ENCODE results near the gene C2orf49.
A peak's percentile ranks its signal among the peaks of the same experiment; 100 is the strongest.

Gene C2orf49

DNA sequence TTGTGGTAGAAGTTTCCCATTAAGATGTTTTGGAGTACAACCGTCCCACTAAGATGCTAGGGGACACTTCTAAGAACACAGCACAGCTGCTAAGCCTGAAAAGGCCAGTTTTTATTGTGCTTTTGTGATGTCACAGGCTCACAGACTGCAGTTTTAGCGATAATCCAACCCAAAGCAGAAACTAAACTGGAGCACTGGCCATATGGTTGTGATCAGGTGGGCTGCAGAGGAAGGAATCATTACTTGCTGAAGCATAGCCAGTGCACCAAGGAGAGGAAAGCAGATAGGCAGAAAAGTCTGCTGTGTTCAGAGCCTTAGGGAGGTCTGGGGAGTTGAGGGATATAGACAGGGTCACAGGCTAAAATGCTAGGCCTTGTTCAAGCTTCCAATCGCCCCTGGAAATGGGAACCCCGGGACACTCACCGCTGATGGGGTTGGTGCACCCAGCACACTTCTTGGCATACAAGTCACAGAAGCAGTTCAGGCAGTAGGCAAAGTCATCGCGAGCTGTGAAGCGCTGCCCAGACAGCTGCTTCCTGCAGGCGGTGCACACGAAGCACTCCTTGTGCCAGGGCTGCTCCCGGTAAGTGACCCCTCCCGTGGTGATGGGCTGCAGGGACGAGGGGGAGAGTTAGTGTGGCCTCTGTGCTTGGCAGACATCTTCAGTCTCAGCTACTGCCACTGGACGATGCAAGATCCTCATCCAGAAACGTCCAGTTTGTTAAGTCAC lies 25.7 kb downstream of the C2orf49 start:
- DNase-seq = no peak

DNA sequence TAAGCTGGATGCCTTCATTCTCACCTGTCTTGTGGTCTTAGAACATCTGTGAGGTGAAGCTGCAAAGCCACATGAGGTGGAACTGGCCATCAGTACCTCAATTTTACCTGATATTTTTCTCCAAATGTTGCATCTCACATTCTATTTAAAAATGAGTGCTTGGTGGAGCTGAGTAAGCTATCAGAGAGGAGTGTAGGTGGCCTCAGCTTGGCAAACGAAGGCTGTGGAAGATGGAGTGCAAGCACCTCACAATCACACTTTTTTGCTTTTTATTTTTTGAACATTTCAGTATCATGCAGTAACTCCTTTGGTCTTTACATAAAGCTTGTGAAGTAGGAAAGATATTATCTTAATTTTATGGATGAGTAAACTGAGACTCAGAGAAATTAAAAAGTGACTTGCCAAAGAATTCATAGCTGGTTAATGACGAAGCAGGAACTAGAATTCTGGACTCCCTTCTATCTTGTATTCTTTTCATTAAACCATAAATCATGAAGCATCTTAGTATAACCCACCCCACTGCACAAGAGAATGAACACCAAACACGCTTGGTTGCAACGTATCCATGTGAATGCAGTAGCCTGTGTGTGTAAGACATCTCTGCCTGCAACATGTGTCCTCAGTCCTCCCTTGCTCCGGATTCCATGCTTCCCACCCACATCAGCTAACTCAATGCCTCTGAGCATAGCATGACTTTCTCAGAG lies 27.2 kb downstream of the C2orf49 start:
- no peak for DNase-seq

DNA sequence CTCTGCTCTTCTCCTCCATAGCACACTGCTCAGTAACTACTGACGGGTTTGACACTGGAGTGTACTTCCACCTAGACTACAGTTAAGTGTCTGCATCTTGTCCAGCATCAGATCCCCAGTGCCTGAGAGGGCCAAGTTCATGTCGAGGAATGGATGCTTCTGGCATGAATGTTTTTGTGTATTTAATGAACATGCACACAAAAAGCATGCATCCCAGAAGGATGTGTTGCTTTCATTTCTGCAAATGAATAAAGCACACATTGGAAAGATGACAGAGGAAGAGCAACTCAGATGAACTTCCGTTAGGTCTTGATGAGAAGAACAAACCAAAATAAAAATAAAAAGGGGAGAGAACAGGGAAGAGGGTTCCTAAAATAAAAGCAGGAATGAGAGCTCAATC lies 27.9 kb downstream of the C2orf49 start:
- DNase-seq = no peak

DNA sequence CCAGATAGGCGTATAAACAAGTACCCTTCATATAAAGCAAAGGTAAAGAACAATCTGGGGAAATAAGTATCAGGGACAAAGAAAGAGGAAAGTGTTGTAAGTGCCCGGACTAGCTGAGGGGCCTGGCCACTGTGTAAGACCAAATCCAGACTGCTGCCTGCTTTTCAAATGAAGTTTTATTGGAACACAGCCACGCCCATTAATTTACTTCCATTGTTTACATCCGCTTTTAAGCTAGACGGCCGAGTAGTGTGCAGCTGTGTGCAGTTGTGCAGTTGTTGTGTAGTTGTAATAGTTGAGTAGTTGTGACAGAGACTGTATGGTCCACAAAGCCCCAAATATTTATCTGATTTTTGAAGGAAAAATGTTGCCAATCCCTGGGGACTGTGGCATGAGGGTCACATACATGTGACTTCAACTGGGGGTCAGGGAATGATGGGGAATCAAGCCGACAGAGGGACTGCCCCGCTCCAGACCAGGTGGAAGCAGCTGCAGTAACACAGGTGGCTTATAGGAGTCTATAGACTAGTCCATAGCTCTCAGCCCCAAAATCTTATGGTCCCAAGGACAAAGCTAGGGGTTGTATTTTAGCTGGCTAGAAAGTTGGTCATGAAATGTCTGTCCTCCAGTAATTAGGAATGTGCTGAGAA lies 31.5 kb downstream of the C2orf49 start:
- no peak for DNase-seq

DNA sequence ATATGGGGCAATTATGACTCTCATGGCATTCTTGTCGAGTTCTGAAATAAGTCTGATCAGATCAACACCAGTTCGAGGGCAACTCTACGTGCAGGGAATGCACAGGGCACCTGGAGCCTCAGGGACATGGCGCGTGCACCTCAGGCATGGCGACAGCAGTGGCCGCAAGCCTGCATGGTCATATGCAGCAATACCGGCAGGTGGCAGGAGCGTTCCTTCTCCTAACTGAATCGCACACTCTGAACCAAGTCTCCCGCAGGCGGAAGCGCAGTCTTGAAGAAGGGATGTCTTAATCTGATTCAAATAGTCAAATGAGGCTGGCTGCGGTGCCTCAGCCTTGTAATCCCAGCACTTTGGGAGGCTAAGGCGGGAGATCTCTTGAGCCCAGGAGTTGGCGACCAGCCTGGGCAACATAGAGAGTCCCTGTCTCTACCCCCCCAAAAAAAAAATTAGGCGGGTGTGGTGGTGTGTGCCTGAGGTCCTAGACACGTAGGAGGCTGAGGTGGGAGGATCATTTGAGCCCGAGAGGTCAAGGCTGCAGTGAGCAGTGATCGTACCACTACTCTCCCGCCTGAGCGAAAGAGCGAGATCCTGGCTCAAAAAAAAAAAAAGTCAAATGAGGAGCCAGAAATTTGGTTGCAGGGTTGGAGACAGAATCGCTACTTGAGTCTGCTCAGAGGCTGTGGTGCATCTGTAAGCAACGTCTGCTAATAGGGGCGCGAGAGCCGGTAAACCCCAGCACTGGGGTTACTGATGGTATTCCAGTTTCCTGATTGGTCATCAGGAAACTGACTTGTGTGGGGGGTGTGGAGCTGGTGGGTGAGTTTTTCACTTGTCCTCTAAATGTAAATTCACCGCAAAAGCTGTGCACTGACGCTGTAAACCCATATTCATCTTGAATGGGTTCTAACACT lies 32.7 kb downstream of the C2orf49 start:
- DNase-seq = peak; percentile 53 to 91 (median 75)

DNA sequence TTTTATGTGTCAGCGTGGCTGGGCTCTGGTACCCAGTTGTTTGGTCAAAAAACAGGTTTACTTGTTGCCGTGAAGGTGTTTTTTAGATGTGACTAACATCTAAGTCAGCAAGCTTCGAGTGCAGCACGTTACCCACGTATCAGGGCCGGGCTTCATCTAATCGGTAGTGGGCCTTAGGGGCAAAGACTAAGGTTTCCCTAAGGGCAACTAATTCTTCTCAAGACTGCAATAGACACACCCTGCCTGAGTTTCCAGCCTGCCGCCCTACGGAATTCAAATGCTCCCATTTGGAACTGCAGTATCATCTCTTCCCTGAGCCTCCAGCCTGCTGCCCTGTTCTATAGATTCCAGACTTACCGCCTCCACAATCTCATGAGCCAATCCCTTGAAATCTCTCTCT lies 33.8 kb downstream of the C2orf49 start:
- no peak for DNase-seq

DNA sequence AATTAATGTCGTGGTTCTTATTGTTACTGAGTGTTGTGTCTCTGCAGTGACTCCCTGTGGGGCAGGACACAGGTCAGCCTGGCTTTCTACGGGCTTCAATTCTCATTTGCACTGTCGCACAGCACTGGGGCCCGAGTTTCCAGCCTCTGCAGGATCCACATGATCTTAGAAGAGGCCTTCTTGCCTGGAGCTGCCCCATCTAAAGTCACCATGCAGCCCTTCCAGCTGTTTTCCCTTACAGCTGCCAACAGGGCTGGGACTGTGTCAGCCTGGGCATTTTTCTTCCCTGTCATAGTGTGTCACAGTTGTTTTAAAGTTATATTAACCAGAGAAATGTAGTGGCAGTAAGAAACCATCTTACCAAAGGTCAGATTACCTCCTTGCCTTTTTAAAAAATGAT lies 34.5 kb downstream of the C2orf49 start:
- no peak for DNase-seq

DNA sequence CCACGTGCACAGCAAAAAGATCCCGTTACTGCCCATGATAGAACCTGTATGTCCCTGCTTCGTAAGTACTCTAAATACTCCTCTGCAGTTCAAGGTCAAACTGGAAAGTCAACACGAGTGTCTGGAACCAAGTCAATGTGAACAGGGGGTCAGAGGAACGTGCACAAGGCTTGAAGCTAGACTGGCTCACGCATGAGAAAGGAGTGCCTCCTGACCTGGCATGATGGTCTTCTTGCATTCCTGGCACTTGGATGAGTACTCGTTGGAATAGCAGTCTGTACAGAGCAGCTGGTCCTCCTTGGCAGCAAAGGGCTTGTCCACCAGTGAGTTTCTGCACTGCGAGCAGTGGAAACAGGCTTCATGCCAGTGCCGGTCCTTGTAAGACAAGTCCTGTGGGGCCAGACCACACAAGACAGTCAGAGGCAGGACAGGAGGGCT lies 36.0 kb downstream of the C2orf49 start:
- DNase-seq = no peak

DNA sequence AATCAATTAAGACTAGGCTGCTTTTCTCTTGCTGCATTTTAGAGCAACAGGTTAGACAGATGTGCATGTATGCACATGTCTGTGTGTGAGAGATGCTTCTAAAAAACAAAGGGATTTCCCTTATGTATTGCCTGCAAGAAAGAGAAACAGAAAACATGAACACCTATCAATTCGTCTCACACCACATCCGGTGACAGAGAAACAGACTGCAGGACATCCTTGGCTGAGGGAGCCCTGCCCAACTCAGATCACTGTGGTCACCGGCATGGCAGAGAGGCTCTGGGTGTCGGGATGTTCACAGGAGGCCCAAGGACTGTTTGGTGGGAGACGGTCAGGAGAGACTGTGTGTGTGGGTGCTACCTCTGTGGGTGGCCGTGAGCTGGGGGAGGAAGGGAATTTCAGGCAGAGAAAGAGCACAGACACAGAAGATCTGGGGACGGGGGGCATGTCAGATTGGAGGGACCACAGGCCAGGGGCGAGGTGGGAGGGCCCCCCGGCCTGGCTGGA lies 36.6 kb downstream of the C2orf49 start:
- DNase-seq = peak in 2 of 5 experiments; percentile 15 to 90

DNA sequence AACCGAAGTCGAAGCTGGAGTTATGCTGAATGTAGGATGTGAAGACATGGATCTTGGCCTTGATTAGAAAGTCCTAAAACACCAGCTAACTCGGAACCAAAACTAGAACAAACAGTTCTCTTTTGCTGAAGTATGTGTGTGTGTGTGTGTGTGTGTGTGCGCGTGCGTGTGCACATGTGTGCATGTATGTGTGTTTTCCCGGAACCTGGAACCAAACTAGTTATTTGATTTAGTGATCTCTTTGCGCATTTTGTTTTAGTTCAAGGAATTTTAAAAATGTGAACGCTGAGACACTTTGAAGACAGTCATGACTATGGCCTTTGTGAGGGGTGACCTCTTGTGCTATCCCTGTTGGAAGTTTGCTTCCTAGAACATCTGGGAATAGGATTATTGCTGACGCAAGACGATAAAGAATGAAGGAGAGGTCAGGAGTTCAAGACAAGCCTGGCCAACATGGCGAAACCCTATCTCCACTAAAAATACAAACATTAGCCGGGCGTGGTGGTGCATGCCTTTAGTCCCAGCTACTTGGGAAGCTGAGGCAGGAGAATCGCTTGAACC lies 37.7 kb downstream of the C2orf49 start:
- DNase-seq = no peak

DNA sequence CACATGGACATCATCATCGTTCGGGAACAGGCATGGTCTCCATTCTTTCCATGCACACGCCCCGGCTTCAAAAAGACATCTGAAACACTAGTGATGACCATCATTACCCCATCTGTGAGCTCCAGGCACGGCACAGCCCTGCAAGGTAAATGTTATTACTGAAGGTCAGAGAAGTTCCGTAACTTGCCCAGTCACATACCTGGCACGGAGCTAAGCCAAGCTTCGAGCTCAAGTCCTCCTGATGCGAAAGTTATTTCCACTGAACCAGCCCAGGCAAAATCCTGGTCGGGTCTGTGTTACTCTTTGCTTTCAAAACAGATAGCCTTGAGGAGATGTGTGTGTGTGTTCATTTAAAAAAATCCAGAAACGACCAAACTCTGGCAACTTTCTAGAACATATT lies 38.7 kb downstream of the C2orf49 start:
- no peak for DNase-seq

DNA sequence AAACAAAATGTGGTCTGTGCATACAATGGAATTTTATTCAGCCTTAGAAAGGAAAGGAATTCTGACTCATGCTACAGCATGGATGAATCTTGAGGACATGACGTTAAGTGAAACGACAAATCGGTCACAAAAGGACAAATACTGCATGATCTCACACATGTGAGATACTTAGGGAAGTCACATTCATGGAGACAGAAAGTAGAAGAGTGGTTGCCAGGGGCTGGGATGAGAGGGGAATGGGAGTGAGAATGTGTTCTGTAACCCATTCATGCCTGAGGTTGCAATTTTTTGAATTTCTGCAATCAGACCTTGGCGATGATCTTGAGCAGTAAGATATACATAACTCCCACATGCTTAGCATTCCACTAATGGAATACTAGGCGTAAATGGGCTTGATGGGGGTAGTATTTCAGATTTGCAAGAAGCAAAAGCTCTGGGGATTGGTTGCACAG lies 39.5 kb downstream of the C2orf49 start:
- DNase-seq = no peak

DNA sequence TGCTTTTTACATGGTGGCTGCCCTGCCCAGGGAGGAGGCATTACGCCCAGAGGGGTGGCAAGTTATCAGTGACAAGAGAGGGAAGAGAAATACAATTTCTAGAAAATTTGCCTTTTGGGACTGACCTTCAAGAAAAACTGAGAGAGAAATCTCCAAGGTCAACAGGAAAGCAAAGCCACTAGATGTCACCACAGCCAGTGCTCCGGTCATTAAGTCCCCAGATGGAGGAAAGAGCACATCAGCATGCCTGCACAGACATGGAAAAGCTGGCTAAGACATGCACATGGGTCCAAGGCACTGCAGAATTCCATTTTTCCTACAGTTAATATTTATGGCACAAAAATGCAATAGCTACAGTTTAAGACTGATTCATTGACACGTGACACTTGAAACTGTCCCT lies 40.5 kb downstream of the C2orf49 start:
- no peak for DNase-seq

DNA sequence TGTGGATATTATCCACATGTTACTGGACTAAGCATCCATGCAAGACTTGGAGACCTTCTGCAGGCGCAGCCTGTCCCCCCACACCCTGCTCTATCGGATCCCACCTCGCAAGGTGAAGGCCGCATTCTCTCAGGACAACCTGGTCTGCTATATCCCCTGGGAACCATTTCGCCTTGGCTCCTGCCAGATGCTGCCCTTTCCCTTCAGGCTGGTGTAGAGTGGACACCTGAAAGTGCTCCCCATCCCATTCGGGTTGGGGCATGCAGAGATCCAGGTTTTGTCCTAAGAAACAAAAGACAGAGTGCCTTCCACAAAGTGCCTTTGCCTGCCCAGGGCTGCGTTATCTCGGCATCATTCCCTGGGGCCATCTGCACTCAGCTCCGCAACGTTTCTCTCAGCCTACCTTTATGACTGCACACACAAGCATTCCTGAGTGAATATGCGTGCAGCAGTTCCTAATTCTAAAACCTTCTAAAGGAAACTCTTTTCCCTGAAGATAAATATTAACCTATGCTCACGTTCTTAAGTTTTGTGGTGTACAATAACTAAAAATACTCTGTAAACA lies 41.0 kb downstream of the C2orf49 start:
- DNase-seq = no peak

DNA sequence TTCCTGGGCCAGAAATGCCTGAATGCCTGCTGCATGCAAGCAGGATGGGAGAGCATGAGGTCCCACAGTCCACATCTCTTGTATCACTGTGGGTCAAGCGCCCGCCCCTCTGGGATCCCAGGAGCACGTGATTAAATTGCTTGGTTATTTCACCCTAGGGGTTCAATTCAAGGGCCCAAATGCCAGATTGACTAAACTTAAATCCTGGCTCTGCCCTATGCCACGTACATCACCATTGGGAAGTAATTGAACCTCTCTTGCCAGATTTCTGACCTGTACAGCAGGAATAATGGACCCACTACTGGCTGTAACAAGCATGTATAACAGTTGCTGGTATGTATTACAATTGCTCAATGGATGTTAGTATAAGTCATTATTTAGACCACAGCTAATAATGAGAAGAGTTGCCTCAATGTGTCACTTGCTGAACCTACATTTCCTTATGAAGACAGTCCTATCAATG lies 41.6 kb downstream of the C2orf49 start:
- DNase-seq = no peak

DNA sequence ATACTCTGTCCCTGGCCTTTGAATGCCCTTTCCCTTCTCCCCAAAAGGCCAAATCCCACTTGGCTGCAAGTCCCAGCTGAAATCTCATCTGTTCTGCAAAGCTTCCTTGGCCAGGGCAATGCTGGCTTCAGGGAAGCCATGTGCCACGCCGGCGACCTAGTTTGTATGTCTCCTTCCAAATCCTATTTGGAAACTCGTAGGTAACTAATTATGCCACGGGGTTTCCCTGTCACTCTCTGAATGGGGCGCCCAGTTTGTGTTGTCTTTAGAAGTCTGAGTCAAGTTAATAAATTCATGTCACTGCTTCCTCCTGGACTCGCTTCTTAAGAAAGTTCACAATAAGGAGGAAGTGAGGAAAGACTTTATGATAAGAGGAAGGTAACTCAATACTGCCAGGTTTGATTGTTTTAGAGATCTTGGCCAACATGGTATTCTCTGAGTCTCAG lies 42.4 kb downstream of the C2orf49 start:
- DNase-seq = no peak

DNA sequence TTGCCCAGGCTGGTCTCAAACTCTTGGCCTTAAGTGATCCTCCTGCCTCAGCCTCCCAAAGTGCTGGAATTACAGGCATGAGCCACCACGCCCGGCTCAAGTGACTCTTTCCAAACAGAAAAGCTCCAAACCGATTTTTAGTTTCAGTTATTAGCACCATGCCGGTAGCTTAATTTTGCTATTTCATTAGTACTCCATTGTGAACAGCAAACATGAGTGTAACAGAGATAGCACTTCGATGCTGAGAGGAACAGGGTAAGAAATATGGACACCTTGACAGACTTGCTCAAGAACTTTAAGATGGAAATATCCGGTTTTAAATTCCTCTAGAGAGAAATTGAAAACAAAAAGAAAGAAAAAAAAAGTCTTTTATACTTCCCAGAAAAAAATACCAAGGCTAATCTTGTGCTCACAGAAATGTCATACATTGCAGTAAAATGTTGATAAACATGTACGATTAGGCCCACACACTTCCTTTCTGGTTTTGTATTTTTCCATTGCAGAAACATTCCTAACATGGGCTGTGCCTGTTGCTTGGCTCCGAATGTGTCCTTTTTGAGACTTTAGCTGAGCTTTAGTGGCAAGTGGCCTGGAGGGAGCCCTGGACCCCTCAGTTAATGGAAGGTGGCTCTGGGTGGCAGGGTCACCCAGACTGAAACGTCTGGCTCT lies 43.2 kb downstream of the C2orf49 start:
- no peak for DNase-seq

DNA sequence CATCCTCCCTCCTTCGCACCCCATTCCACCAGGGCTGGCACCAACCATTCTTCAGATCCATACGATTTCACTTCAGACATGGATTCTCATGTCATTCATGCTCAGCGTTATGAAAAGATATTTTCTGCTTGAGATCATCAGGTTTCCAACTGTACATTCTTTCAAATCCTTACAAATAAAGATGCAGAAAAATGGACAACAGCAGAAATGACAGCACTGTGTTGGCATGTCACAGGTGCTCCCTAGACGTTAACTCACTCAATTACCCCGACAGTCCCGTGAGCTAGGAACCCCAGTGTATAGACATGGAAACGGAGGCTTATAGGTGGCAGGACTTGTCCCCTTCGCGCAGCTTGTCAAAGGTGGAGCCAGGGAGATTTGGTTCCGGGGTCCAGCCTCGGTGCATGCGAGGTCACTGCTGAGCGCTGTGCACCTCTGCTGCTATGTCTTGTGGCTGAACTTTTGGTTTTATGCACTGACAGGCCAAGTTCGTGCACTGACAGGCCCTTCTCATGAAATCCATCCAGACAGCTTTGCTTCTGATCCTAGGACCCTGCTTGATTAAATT lies 43.8 kb downstream of the C2orf49 start:
- no peak for DNase-seq

DNA sequence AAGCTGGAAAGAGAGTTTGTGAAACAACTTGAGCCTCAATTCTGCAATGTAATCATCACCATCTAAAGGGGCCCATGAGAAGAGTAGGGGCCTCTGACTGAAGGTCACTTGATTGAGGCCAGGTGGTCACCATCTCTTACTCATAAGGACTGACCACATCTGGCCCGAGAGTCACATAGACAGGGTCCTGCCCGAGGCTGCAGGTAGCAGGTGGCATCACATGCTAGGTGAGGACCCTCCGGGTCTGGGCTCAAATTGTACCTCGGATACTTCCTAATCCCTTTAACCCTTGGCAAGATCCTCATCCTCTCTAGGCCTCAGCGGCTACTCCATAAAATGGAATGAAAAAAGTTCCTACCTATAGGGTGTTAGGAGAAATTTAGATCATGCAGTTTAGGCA lies 44.8 kb downstream of the C2orf49 start:
- DNase-seq = no peak

DNA sequence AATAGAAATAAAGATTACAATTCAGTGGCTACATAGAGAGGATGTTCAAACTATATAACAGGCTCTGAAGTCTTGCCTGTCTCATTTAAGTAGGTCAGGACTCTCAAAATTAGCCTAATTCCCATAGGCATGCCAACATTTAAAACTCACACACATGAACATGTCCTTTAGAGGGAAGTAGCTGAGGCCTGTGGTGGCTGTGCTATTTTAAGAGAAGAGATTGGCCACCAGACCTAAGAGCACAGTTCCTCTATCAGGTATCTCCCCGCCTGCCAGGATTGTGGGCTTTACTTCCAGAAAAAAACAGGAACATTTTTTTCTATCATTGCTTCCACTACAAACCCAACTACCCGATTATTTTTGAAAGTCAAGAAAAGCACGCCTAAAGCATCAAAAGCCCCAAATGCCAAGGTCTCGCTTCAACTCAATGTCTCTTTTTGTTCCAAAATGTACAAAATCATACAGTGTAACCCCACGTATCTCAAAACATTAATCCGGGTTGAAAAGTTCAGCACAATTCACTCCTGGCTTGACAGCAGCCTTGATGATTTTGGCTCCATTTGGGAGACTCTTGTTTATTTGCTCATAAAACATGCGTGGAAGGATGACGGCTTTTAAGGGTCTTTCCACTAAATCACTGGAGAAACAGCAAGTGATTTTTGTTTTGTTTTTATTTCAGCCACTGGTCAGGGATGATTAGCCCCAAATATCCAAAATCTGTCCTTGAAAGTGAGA lies 46.3 kb downstream of the C2orf49 start:
- DNase-seq = no peak
